ENCODE results near the gene ZC3H6.
"Not testable (repeated sequence)": the region's sequence is repeated elsewhere in the genome, so short reads cannot be mapped to it uniquely, and the experiment has no call there.

Gene ZC3H6

GRCh38 chr2:112276954-112277353 is 1.6 kb downstream of the ZC3H6 start:
- DNase-seq: no peak

- no peak for DNase-seq
These were observed 2.3 kb downstream of the ZC3H6 start for GRCh38 chr2:112277596-112278220.

GRCh38 chr2:112282066-112282465 is 6.7 kb downstream of the ZC3H6 start:
- DNase-seq: not testable (repeated sequence)

GRCh38 chr2:112283535-112283934 is 8.1 kb downstream of the ZC3H6 start:
- not testable (repeated sequence) for DNase-seq

- DNase-seq: no peak
These were observed 14.7 kb downstream of the ZC3H6 start for GRCh38 chr2:112290088-112290487.

- DNase-seq: no peak
These were observed 15.3 kb downstream of the ZC3H6 start for GRCh38 chr2:112290648-112291047.

DNA sequence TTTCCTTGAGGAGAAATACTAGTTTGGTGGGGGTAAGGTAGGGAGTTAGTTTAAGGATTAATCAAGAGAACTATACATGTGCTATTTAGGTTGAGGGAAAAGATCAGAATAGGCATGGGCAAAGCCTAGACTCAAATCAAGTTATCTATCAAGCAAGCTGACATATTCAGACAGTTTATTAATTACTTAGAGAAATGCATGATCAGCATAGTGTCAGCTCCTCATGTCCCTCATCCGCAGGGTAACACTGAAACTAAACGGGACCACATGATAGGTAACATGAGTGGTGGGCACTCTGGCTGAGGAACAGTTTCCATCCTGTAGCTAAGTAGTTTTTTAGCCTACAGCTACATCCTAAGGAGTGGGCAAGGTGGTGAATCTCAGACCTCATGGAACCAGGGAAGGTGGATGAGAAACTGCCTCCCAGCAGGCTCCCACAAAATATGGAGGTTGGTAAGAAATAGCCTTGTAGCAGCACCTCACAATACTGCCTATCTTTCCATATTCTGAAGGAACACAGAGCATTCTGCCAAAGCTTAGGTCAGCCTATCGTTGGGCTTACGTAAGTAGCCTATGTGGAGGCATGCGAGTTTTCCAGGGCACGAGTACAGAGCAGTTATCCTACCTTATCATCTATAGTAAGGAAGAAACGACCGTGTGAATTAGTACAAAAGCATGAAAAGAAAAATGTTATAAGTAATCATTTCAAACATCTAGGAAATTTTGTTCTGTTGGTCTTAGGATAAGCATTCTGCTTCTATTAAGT is 18.4 kb downstream of the ZC3H6 start:
- DNase-seq: no peak

DNA sequence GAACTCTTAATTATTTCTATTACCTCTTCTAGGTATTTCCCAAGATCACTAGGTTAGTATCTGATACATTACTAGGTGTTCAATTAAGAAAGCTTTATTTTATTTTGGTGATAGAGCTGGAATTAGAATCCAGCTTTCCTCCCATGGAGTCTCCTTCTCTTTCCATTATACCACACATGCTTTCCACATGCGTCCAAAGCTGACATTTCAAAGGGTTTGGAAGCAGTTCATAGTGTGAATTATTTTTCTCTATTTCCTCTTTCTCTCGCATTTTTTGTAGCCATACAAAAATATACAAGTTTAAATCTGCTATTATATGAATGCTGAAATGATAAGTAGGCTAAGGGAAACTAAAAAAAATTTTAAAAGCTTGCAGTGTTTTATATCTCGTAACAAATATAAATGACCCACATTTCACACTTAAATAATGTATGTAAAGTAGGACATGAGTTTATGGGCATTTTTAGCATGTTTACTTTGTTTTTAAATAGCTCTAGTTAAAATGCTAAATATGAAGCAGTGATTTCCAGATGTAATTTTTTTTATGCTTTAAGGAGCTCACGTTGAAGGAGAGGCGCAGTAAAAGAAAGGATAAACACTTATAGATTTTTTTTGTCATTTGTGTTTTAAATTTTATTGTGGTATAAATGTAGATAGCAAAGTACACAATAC is 20.1 kb downstream of the ZC3H6 start:
- DNase-seq: no peak

- DNase-seq: no peak
These were observed 21.0 kb downstream of the ZC3H6 start for GRCh38 chr2:112296407-112296806.

DNA sequence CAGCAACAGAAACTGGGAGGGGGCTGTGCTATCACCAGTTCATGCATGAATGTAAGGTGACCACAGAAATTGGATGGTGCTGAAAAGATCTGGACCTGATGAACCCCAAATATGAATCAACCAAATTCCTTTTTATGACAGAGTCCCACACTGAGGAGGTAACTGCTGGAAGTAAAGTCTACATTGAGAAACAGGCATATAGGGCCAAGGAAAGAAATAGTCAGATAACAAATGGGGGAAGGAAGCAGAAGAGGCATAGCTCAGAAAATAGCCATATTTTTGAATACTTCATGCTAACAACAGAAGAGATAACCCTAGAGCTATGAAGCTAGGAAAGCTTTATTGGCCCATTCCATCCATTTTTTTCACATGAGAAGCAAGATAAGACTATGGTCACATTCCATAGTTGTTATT is 25.8 kb downstream of the ZC3H6 start:
- DNase-seq: no peak

- DNase-seq: no peak
These were observed 26.6 kb downstream of the ZC3H6 start for GRCh38 chr2:112301973-112302372.

GRCh38 chr2:112304298-112304941 is 29.0 kb downstream of the ZC3H6 start:
- no peak for DNase-seq

DNA sequence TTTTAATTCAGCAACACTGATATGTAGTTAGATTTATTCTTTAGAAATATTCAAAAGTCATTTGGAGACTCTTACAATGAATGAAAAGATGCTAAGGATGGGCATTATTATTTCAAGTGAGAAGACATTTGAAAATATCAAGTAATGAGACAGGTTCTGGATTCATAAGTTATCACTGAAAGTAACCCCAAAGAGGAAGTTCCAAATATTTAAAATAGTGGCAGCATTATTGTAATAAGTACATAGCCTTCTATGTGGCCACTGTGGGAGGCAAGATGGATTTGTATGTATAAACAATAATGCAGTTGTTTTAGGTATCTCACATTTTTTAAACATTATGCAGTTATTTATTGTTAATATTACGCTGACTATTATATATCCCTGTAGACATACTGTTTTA is 29.7 kb downstream of the ZC3H6 start:
- no peak for DNase-seq

GRCh38 chr2:112310906-112311305 is 35.5 kb downstream of the ZC3H6 start:
- DNase-seq: no peak

DNA sequence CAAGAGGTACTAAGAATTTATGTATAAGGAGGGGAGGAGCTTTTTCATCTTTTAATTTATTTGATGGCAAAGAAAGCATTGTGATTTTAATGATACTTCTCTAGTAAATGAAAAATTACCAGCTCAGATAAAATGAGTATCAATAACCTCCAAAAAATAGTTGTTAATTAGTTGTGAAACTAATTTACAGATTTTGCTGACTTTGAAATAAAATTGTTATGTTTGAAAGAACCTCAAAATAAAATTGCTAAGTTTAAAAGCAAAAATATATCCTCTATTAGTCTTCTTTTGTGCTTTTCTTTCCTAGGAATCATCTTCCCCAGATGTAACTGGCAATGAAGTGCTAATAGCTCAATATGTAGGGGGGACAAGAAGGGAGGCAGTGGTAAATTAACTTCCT is 36.5 kb downstream of the ZC3H6 start:
- DNase-seq: no peak

DNA sequence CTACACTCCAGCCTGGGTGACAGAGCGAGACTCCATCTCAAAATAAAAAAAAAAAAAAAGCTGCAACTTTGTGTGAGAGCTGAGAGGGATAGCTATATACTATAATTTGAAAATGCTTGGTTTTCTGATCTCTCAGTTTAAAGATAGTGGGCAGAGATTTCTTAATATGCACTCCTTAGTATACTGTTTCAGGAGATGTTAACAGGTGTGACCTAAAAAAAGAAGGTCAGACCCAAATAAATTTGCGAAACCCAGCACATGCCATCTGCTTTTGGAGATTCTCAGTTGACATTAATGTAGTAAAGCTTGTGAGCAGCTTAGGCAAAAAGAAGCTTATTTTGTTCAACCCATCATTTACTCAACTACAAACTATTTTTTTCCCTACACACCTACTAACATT is 37.4 kb downstream of the ZC3H6 start:
- no peak for DNase-seq

DNA sequence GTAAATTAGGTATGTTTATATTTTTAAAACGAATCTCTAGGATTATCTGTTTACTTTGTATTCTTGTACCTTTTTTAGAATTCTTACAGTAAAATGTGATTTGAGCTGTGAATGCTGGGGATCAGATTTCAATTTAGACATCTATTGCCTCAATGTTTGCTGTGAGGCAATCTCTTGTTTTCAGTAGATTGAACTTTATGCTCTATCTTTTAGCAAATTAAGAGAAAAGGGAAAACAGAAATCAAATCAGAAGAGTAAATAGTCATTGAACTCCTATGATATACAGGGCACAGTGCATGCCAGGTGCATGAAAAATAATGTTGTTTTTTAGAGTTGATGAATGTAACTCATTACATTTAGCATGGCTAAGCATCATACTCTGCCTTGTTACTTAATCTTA is 39.5 kb downstream of the ZC3H6 start:
- DNase-seq: no peak

DNA sequence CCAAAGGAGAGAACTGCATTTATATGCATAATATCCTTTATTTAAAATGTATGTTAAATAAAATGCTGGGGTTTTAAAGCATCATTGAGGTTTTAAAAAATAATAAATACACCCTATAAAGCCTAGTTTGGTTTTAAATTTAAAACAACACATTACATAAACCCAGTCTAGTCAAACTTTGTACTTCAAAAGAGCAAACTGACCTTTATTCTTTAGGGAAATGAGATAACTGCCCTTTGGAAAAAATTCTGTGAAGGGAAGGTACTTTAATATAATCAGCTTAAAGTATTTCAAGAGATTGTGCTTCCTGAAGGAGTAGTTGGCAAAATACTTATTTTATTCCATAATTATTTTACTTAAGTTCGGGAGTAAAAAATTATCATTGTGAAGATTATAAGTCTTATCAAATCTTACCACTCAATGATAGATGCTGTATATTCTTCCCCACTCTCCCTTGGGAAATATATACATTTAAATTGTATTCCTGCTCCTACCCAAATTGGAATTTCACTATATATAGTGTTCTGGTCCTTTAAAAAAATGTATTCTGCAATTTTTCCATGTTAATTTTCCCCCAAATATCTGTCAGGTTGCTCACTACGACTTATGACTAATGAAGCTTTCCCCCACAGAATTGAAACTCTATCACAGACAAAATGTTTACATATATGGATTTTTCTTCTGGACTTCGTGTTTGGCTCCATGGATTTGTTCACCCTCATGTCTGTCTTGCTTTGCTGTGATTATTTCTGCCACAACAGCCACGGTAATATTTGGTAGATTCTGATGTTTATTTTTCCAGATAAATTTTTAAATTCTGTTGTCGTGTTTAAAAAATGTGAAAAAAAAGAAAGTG is 42.1 kb downstream of the ZC3H6 start:
- DNase-seq: no peak

- no peak for DNase-seq
These were observed 43.1 kb downstream of the ZC3H6 start for GRCh38 chr2:112318515-112318914.

- DNase-seq: no peak
These were observed 46.3 kb downstream of the ZC3H6 start for GRCh38 chr2:112321375-112322320.

GRCh38 chr2:112322919-112323318 is 47.5 kb downstream of the ZC3H6 start:
- DNase-seq: no peak

Data from Kasumi-1 (cell line).